ENCODE measurements around the gene MYO10. TPM values are rescaled to one million over a fixed set of nuclear protein-coding genes. Genes with fewer than 3 reads are reported as not detected.

MYO10 gene
- total RNA-seq, 2 experiments from 2014 or later, result not detected

DNA sequence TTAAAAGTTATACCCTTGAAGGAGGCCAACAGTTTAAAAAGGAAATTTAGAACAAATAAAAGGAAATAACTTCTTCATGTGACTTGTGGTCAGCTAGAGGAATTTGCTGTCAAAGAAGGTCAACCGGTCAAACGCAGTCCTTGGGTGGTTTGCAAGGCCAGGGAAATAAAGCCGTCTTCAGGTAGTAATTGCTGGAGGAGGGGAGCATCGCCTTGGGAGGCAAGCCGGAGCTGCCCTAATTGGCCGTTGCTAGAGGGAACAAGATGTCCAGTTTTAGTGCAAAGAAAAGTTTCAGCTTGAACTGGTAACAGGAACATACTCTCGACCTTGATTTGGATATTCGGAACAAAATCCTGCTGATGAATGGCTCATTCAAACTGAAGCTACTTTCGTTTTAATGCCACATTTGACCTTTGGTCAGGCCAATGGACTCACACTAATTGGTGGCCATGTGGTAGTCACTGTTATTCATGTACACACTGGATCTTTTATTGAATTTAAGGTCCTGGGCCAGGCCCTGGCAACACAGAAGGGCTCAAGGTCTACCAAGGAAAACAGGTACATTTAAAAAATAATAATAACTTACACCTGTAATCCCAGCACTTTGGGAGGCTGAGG lies 47.0 kb upstream of the MYO10 start:
- no peak overlapping the region for H3K27ac ChIP-seq (ENCODE audit: low read depth in 1 of 2, low read length in 2 of 2)
- no peaks in the 10 kb centered on the region for H3K36me3 ChIP-seq (ENCODE audit: insufficient read depth, low read length)
- no peaks in the 10 kb centered on the region for H3K27me3 ChIP-seq (ENCODE audit: control insufficient read depth in 1 of 2, insufficient read depth in 2 of 2, low read length in 2 of 2)
- no peak overlapping the region for H3K27ac Mint-ChIP-seq
- ChIA-PET POLR2A (no interaction called here), CTCF (no interaction called here)
- no peaks in the 10 kb centered on the region for H3K9me3 Mint-ChIP-seq
- no peaks in the 10 kb centered on the region for H3K4me1 ChIP-seq (ENCODE audit: insufficient read depth, low read length)
- peaks cover 0 to 4% of the 10 kb centered on the region in 2 experiments for H3K9me3 ChIP-seq (ENCODE audit: control insufficient read depth in 1 of 2, insufficient read depth in 1 of 2, low read length in 2 of 2)
- no peaks in the 10 kb centered on the region for H3K36me3 Mint-ChIP-seq (ENCODE audit: low read depth)
- TF ChIP-seq, protein P1, sequence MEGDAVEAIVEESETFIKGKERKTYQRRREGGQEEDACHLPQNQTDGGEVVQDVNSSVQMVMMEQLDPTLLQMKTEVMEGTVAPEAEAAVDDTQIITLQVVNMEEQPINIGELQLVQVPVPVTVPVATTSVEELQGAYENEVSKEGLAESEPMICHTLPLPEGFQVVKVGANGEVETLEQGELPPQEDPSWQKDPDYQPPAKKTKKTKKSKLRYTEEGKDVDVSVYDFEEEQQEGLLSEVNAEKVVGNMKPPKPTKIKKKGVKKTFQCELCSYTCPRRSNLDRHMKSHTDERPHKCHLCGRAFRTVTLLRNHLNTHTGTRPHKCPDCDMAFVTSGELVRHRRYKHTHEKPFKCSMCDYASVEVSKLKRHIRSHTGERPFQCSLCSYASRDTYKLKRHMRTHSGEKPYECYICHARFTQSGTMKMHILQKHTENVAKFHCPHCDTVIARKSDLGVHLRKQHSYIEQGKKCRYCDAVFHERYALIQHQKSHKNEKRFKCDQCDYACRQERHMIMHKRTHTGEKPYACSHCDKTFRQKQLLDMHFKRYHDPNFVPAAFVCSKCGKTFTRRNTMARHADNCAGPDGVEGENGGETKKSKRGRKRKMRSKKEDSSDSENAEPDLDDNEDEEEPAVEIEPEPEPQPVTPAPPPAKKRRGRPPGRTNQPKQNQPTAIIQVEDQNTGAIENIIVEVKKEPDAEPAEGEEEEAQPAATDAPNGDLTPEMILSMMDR (IDR thresholded peaks at IDR 0.05), result no peak
- intact Hi-C loops (cut with DNase I, micrococcal nuclease), result no loop called here
- H3K4me1 Mint-ChIP-seq (ENCODE audit: low read depth), result no peaks in the 10 kb centered on the region
- DNase-seq (no peak), ATAC-seq (ENCODE audit: poor library complexity) (no peak)
- no peaks in the 10 kb centered on the region for H3K27me3 Mint-ChIP-seq
- H3K4me3 ChIP-seq (ENCODE audit: low read length), result no peak overlapping the region
- H3K4me3 Mint-ChIP-seq, result no peak overlapping the region

DNA sequence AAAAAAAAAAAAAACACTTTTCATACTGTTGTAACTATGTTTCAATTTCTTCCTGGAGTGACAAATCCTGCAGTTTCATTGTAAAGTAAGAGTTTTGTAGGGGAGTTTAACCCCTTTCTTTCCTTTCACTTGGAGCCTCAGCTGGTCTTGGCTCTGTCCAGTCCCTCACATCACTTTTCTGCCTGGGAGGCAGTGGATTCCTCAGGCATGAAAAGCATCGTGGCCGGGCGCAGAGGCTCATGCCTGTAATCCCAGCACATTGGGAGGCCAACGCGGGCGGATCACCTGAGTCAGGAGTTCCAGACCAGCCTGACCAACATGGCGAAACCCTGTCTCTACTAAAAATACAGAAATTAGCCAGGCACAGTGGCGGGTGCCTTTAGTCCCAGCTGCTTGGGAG lies 45.6 kb upstream of the MYO10 start:
- TF ChIP-seq, protein P1 (IDR thresholded peaks at IDR 0.05), result no peak
- ChIA-PET POLR2A (no interaction called here), CTCF (no interaction called here)
- Mint-ChIP-seq H3K4me1 (ENCODE audit: low read depth) (no peaks in the 10 kb centered on the region), H3K36me3 (ENCODE audit: low read depth) (no peaks in the 10 kb centered on the region), H3K9me3 (no peaks in the 10 kb centered on the region), H3K27me3 (no peaks in the 10 kb centered on the region), H3K4me3 (no peak overlapping the region), H3K27ac (no peak overlapping the region)
- Histone ChIP-seq H3K4me3 (ENCODE audit: low read length) (no peak overlapping the region), H3K4me1 (ENCODE audit: insufficient read depth, low read length) (no peaks in the 10 kb centered on the region), H3K27ac (ENCODE audit: low read depth in 1 of 2, low read length in 2 of 2) (no peak overlapping the region), H3K9me3 (ENCODE audit: control insufficient read depth in 1 of 2, insufficient read depth in 1 of 2, low read length in 2 of 2) (peaks cover 0 to 4% of the 10 kb centered on the region in 2 experiments), H3K27me3 (ENCODE audit: control insufficient read depth in 1 of 2, insufficient read depth in 2 of 2, low read length in 2 of 2) (no peaks in the 10 kb centered on the region), H3K36me3 (ENCODE audit: insufficient read depth, low read length) (no peaks in the 10 kb centered on the region)
- intact Hi-C loops (cut with DNase I, micrococcal nuclease), result no loop called here
- ATAC-seq (ENCODE audit: poor library complexity) (no peak), DNase-seq (no peak)

DNA sequence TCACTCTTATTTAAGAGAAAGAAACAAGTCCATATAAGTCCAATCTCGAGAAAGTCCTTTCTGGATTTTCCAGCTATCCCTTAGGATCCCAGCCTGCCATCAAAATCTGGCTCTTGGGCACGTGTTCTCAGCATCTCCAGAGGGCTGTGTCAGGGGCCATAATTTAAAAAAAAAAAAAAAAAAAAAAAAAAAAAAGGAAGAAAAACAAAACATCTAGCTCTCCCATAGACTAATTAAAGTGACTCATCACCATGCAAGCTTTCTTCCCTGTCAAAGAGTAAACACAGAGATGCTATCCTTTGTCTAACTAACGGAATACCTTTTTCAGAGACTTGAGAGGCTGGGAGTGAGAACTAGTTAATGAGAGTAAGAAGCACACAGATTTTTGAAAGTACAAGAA lies 44.9 kb upstream of the MYO10 start:
- no peak overlapping the region for H3K27ac ChIP-seq (ENCODE audit: low read depth in 1 of 2, low read length in 2 of 2)
- H3K27me3 Mint-ChIP-seq, result no peaks in the 10 kb centered on the region
- intact Hi-C loops (cut with DNase I, micrococcal nuclease), result no loop called here
- no peak overlapping the region for H3K27ac Mint-ChIP-seq
- H3K4me3 Mint-ChIP-seq, result no peak overlapping the region
- H3K36me3 ChIP-seq (ENCODE audit: insufficient read depth, low read length), result no peaks in the 10 kb centered on the region
- H3K4me3 ChIP-seq (ENCODE audit: low read length), result no peak overlapping the region
- no peaks in the 10 kb centered on the region for H3K9me3 Mint-ChIP-seq
- no peaks in the 10 kb centered on the region for H3K4me1 ChIP-seq (ENCODE audit: insufficient read depth, low read length)
- DNase-seq (no peak), ATAC-seq (ENCODE audit: poor library complexity) (no peak)
- ChIA-PET POLR2A (no interaction called here), CTCF (interaction anchor here (0.6 kb wide), 1 partner anchor 23 kb away, joined by 4 read pairs; no protein-coding TSS in a partner anchor)
- peaks cover 0 to 5% of the 10 kb centered on the region in 2 experiments for H3K9me3 ChIP-seq (ENCODE audit: control insufficient read depth in 1 of 2, insufficient read depth in 1 of 2, low read length in 2 of 2)
- no peaks in the 10 kb centered on the region for H3K27me3 ChIP-seq (ENCODE audit: control insufficient read depth in 1 of 2, insufficient read depth in 2 of 2, low read length in 2 of 2)
- H3K4me1 Mint-ChIP-seq (ENCODE audit: low read depth), result no peaks in the 10 kb centered on the region
- TF ChIP-seq, protein P1 (IDR thresholded peaks at IDR 0.05), result no peak
- H3K36me3 Mint-ChIP-seq (ENCODE audit: low read depth), result no peaks in the 10 kb centered on the region

All from CD4-positive, alpha-beta T cell (primary cell).